HG03175 (cell line): ENCODE measurements around the gene SYNE1.
"Not testable (repeated sequence)": the region's sequence is repeated elsewhere in the genome, so short reads cannot be mapped to it uniquely, and the experiment has no call there.

Source experiments
- ATAC-seq: cut with Tn5 transposase; IDR thresholded peaks from one replicate; pipeline ENCODE4 v1.9.1; 2021; ENCODE audit warnings: mild to moderate bottlenecking, moderate library complexity; ENCODE audit not compliant: unreplicated experiment

The SYNE1 gene

DNA sequence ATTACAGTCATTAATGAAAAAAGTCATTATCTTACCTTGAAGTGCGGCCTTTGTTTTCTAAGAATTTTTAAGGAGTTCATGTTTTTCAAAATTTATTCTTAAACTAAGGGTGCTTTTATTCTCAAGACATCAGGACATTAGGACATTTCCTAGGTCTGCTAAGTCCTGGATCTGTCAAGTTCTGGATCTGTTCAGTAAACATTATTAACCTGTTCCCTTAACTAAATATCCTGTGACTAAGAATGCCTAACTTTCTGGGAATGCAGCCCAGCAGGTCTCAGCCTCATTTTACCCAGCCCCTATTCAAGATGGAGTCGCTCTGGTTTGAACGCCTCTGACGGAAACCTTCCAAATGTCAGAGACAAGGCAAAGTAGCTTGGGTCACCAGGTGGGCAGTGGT, 302.6 kb downstream of the SYNE1 start:
- no peak for ATAC-seq

DNA sequence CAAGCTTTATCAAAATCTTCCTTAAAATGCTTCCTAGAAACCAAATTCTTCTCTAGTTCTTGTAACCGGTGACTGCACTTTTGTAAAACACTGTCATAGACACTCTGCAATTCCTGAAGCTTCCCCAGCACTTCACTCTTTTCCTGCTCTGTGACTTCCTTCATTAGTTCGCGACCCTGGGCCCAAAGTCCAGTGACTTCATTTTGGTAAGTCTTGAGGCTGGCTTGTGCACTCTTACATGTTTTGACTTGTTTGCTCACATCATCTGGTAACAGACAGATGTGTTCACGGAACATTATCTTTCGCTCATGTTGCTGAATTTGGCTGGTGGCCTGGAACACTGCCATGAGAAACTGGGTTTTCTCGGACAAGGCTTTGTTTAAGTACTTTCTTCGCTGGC, 306.2 kb downstream of the SYNE1 start:
- no peak for ATAC-seq

DNA sequence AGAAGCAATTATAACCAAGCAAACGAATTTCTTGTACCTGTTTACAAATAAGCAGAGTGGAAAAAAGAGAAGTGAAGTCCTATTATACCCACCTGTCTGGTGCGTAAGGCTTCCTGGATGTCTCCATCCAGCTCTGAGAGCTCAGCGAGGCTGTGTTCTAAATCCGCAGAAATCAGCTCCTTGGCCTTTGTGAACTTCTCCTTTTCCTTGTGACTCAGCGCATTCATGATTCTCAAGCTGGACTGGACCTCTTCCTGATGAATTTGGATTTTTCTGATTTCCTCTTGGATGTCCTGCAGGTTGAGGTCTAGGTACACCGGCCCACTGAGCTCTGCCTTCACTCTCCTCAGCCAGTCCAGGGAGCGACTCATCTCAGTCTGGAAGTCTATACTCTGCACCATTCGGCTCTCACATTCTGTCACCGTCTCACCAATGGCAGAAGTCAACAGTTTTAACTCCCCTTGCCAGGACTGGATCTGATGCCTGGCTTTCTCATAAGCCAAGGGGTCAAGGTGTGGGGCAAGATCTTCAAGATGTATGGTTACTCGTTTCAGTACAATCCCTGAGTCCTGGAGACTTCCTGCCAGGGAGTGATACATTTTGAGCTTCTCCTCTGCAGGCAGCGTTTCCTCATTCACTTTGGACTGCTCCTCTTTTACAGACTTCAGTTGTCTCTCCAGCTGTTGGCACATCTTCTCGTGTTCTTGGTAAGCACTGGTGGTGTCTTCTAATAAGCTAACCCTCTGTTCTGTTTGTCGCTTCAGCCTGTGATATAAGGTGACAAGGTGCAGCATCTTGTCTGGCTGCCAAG, 307.3 kb downstream of the SYNE1 start:
- ATAC-seq, result no peak

DNA sequence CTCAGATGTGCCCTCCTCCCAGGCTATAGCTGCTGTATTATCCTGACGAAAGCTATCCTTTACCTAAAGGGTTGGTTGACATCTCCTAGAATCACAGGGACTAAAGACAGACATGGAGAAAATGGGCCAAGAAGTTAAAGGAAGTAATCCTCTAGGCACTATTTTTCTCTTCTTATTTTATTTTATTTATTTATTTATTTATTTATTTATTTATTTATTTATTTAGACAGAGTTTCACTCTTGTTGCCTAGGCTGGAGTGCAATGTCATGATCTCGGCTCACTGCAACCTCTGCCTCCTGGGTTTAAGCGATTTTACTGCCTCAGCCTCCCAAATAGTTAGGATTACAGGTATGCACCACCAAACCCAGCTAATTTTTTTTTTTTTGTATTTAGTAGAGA, 309.0 kb downstream of the SYNE1 start:
- not testable (repeated sequence) for ATAC-seq

DNA sequence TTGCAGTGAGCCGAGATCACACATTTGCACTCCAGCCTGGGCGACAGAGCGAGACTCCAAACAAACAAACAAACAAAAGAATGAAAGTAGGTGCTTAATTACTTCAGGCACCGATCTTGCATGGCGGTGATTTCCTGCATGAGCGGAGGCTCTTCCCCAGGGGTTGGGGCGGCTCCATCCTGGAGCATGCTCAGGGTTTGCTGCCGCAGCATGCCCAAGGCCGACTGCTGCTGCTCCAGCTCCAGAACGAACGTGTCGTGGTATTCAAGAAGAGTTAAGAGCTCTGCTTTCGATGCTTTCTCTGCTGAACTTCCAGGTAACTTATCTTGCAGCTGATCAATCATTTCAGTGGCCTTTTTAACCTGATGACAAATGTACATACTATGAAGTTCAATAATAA, 313.8 kb downstream of the SYNE1 start:
- no peak for ATAC-seq

DNA sequence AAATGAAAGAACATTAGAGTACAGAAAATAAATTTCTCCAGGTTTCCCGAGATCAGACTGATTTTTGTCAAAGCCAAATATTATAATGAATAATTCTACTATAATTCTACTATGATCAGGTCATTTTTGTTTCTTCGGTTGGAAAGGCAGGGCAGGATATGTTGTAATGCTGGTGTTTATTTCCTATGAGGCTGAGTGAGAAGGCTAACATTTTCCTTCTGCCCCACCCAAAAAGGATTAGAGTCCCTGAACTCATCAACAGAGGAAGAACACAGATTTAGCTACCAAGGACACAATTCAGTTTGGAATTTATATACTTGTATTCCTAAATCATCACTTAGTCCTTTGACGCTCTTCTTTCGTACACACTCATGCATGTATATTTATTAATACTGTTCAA, 318.9 kb downstream of the SYNE1 start:
- ATAC-seq, result no peak

DNA sequence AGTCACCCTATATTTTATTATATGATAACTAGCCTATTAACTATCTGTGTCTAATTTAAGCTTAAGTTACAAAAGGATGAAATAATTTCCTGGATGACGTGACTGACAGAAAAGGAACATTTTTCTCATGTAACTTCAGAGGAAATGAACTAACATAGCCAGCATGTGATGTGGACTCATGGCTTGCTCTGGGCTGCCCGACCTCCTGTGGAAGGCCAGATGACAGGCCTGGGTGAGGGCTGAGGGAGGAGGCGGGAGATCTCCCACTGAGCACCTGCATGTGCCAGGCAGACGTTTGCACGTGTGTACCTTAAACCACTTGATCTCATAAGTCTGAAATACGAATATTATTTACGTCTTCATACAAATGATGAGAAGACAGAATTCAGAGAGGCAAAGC, 321.1 kb downstream of the SYNE1 start:
- no peak for ATAC-seq

DNA sequence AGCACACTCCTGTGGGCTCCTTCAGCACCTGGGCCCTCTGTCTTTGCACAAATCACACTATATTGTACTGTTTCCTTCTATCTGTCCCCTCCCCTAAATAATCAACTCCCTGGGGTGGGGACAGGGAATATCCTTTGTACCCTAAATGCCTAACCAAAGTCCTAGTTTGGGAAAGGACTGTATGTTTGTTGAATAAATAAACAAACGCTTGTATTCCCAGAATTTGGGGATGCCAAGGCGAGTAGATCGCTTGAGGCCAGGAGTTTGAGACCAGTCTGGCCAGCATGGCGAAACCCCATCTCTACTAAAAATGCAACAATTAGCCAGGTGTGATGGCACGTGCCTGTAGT, 322.7 kb downstream of the SYNE1 start:
- ATAC-seq, result no peak

DNA sequence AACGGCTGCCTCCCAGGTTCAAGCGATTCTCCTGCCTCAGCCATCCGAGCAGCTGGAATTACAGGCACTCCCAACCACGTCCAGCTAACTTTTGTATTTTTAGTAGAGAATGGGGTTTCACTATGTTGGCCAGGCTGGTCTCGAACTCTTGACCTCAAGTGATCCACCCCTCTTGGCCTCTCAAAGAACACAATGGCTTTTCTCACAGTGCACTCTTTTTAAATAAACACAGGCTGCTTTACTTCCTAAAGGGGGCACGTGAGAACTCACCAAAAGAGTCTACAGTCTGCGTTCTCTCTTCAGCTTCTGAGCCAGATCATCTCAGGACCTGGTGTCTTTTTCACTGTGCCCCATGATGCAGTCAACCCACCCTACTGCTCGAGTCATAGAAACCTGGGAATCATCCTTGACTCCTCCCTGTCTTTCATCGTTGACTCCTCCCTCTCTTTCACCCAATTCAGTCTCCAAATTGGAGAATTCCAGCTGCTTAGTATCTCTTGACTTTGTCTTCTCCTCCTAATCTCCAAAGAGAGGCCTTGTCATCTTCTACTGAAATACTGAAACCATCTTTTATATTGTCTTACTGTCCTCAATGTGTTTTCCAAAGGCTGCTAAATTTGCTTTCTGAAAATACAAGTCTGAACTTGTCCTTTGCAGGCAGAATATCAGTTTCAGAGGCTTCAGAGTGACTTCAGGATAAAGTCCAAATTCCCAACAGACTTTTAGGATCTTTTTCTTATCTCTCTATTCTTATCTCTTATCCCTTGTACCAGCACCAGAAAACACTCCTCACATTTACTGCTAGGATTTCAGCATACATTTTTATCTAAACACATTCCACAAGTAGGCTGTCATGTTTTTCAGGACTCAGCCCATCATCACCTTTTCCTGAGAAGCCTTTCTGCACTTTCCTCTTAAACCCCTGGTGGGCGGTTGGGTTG, 323.4 kb downstream of the SYNE1 start:
- ATAC-seq, result no peak

DNA sequence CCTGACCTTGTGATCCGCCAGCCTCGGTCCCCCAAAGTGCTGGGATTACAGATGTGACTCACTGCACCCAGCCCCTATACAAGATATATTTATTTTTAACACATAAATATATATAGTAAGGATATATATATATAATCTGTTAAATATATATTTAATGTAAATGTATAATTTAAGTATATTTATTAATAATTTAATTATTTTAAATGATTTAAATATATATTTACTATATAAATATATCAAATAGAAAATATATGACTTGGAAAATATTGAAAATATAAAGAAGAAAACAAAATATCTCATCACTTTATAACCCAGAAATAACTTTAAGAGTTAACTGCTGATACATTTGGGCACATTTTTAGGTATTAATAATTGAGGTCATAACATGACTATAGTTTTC, 324.7 kb downstream of the SYNE1 start:
- ATAC-seq, result no peak

DNA sequence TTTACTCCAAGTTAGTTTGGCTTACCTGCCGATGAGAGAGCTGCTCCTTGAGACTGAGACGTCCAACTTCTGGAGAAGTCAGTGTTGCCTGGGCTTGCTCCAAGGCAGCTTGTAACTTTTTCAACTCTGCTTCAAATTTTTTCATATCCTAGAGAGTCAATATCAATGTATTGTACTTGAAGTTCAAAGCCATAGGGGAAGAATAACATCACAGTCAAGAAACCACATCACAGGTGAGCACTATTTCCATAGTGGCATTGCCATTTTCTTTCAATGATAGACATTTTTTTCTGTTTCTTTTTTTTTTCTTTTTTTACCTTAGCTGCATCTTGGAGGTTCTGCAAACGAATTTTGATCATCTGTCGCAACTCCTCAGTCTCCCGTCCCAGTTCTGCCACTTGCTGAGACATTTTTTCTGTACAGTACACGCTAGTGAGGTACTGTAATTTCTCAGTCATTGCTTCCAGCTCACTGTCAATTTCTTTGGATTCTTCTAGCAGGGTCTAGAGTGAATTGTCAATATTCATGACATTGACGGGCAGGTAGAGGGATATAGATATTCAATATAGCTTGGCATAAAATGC, 326.7 kb downstream of the SYNE1 start:
- no peak for ATAC-seq

DNA sequence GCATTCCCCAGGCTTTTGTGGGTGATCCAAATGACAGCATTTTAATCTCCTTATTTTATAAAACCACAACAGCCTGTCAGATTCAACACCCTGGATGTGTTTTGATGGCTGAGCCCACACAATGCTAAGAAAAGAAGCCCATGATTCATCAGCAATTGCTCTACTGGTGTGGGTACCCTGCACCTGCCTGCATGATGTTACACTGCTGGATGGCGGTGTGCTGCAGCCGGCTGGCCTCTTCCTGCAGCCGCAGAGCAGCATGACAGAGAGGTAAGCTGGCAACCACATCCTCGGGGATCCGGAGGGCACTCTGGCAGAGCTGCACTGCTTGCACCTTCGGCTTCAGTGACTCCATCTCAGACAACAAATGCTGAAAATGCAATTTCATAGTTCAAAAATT, 327.5 kb downstream of the SYNE1 start:
- no peak for ATAC-seq

DNA sequence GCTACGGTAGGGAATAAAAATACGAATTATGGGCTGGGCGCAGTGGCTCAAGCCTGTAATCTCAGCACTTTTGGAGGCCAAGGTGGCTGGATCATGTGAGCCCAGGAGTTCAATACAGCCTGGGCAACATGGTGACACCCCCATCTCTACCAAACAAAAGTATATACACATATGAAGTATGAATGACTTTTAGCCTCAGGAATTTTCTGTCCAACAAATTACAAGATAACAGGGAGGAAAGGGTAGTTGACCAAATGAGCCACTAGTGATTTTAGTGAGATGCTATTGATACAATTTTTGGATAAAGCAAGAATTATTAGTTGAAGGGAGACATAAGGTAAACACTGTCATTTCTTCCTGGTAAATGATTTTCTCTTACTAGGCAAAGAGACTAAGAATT, 328.2 kb downstream of the SYNE1 start:
- no peak for ATAC-seq

DNA sequence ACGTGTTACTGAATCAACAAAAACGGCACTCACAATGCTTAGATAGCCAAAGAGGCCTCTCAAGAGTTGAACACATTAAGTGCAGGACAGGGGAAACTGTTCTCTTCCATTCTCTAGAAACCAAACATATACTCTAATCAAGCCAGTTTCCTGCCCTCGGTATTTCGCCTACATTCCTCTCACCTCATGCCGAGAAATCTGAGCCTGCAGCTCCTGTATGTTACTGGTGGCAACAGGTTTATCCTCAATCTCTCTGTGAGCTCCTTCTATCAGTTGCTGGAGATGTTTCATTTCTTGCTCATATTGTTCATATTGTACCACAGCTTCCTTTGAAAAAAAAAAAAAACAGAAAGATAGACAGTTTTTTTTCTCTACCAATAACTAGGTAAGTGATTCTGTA, 328.9 kb downstream of the SYNE1 start:
- no peak for ATAC-seq

DNA sequence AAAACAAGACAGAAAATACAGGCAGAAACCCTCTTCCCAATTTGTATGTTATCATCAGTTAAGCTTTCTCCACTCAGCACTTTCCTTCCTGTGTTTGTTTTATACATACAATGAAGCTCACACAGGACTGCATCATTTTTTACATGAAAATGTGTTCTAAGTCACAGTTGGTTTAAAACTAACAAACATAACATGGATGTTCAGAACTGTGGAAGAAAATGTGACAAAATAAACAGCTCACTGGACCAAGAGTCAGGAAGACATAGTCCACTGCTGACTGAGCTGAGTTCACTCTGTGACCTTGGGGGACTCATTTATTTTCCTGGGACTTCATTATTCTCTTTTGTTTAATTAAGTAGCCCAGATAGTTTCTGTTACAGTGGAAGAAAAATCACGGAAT, 331.5 kb downstream of the SYNE1 start:
- ATAC-seq, result no peak

DNA sequence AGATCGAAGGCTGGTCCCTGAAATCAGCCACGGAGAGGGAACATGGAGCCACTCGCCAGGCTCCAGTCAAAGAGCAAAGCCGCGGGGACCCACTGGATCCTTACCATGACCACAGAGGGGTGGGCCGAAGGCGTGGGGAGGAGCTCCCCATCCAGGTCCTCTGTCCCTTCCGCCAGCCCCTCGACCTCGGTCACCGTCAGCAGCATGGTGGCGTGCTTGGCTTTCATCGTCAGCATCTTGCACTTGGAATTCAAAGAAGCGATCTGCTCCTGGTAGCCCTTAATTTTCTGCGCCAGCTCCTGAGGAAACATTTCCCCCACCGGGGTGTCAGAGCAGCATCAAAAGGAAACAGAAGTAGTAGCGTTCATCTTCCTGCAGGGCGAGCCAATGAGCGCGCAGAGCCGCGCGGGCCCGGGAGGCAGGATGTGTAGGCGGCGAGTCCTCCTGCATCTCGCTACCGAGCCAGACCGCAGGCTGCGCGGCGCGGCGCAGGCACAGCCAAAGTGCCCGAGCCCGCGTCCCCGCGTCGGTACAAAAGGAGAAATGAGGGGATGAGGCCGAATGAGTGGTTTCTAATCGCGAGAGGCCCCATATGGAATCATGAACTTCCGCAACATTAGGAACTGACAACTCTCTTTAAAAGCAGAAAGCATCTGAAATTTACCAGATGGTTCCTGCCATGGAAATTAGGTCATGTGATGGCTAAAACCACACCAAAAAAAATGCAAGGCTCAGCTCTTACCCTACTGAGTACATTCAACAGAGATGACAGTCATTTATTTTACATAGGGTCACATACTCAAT, 335.2 kb downstream of the SYNE1 start:
- peak; percentile 94 for ATAC-seq

DNA sequence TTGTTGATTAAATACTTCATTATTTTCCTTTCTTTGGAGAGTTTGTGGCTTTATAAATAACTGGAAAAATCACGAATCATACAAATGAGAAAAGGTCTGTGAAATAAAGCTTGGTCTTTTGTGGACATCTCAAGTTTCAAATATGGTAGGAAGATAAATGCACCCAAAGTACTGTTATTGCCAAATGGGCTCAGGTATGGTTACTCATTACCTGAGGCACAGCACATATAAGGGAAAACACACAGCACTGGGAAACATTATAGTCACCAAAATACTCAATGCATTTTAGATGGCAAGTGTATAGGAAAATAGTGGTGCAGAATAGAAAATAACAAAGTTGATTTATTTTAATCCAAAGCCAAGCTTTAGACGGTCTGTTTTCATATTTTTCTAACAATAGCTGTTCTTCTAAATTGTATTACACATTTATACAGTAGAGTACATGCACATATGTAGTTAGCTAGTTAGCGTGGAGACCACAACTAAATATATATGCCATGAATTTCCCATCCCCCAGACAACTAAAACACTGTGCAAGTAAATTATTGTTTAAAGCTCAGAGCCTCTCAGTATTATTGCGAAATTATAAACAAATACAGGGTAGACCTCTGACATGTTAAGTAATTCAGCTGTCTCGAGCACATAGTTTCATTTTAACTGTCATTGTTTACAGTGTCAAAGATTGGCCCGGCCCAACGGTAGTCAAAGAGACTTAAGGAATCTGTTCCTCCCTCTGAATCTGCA, 336.0 kb downstream of the SYNE1 start:
- ATAC-seq, result peak; percentile 34

DNA sequence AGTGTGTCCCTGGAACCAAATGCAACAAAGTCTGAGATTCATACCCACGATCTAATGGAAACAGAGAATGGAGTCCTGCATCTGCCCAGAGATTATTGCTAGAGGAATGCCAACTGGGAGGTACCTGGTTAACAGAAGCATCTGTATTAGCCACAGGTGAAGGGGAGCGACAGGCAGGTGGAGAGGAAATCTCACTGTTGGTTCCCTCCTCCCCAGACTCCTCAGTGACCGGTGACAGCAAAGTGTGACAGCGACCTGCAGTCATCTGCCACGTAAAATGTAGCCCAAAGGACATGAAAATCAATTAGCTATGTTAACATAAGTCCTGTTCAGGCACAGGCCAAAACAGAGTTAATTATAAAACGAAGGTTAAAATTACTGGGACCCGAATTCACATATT, 336.6 kb downstream of the SYNE1 start:
- no peak for ATAC-seq

DNA sequence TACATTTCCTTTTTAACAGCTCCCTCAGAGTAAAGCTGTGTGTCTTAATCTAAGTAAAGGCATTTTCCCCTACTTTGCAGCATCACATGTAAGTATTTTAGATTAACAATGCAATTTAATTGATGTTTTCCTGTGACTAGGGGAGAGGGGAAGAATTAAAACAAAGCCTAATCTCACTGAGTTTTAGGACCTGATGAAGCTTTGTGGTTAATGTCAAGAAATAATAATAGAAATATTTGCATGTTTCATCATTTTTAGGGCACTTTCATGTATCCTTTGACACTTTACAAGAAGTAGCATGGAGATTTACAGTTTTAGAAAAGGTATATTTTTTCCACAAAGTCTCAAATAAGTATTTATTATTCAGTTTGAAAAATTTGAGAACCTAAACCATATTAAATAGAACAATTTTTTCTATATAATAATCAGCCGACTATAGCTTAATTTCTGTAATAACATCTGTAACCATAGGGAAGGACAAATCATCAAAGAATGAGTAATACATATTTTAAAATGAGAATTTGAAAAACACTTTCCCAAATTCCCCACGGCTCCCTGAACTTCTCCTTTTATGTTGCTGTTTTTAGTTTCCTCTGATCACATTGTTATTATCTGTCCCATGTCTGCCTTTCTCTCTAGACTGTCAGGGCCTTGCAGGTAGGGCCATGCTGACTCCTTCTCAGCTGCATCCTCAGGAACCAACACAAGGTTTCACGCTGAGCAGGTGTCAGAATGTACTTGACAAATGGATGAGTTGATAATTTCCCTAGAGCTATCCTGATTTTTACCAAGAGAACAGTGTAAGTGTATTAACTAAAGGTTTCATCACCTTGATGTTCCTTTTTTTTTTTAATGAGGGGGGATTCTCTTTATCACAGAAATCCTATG, 338.1 kb downstream of the SYNE1 start:
- ATAC-seq, result no peak
